HG03442 (cell line): ENCODE measurements around the gene RGMB.

Experiments used
- ATAC-seq: cut with Tn5 transposase; IDR thresholded peaks from one replicate; pipeline ENCODE4 v1.9.1; 2021; ENCODE audit warnings: mild to moderate bottlenecking, moderate library complexity; ENCODE audit not compliant: unreplicated experiment

The RGMB gene

DNA sequence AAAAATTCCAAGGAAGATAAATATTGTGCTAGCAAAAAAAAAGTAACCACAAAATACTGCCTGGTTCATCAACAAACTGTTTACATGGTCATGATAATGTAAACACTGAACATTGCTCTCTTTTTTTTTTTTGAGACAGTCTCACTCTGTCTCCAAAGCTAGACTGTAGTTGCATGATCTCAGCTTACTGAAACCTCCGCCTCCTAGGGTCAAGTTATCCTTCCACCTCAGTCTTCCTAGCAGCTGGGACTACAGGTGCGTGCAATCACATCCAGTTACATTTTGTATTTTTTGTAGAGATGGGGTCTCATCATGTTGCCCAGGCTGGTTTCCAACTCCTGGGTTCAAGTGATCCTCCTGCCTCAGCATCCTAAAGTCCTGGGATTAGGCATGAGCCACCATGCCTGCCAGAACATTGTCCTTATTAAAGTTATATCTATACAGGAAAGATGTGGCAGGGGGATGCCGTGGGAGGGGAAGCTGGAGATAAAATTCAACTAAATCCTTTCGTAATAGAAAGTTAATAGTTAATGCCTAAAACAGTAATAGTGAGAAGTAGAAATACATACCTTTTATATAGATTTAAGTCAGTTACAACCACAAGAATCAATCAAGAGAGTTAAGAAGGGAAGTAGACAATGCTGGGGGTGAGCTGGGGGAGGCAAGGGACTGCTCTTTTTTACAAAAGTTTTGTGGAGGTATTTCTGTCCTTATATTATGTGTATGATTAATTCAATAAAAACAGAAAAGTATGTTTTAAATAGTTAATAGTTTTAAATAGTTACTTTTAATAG is 52.3 kb downstream of the RGMB start:
- ATAC-seq, result no peak

DNA sequence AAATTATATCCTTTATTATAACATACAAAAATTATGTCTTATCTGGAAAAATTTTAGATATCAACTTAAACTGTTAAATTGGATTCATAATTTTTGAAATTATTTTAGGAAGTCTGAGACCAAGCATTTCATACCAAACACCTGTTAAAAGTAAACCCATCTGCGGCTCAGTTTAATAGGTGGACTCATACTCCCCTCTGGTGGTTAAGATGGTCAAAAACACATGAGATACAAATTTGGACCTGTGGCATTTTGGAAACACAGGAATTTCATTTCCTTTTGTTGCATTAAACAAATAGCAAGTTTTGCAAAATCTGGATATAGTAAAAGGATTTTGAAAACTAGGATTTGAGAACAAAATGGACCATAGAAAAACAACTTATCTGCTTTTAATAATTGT is 53.7 kb downstream of the RGMB start:
- ATAC-seq, result peak; percentile 60

DNA sequence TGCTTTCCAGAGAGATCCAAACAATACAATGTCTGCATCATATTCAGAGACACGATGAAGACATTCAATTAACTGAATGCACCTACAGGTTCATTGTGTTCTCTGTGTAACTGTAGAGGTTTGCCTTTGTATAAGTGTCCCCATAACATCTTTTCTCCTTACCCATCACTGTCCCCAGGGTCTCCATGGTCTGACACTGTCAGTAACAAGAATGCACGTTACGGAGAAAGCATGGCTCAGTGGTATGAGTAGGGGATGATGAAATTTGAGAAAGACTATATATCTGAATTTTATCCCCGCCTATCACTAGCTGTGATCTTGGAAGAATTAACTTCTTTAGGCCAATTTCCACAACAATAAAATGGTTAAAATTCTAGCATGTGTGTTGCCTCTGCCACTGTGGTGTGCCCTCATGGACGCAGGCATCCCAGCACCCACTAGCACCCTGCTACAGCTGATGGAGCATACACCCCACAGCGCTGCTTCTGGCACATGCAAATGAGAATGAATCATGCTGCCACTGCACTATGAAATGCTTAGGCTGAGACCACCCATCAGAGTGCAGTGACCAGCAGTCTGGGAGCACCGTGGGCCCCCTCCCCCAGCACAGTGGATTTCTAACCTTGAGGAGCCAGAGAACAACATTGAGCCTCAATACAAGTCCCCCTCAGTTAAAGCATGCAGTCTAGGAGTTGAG is 54.3 kb downstream of the RGMB start:
- no peak for ATAC-seq

DNA sequence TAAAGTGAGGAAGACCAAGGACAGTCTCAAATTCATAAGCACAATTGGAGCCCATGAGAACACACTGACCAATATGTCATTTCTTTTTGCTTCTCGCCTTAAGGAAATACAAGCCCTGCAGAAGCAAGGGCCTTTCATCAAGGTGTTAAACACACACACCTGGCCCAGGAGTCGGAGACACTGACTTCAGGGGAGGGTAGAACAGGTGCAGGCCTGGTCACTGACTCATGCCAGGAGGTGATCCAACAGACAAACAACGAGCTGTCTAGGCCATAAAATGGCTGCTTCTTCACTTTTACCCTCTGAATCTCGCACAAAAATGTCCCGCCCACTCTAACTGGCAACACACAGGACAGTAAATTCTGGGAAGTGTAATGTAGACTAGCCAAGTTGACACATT is 62.7 kb downstream of the RGMB start:
- ATAC-seq, result no peak

DNA sequence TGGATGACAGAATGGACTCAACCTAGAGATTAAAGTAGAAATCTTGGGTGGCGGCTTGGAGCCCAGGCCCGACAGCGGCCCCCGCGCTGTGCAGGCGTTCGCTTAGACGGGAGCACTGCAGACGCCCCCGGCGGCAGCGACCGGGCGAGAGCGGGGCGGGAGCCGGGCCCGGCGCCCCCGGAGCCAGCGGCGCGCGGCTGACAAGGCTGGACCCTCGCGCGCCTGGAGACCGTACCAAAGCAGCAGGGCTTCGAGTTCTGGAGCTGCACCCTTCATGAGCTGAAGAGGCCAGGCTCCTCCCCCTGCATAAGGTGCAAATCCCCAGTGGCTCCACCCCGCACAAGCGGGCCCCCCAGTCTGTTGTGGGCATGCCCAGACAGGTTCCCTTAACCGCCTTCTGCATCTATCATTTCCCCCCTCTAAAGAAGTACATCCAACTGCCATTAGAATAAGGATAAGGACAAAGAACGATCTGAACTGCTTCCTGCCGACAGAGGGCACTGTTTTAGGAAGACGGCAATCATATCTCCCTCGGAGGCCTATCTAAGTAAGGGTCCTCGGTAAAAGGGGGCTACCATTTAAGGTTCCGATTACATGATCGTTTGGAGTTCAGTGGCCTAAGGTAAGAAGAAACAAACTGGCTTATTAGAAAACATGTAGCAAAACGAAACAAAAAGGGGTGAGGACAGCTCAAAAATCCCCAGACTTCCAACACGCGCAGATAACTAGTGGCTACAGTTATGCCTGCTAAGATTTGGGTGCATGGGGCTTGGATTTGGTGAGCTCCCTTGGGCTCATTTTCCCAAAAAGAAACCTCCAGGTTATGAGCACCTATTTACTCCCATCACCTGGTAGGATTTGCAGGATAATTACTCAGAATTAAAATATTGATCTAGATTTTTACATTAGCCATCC is 66.3 kb downstream of the RGMB start:
- peak; percentile 63 for ATAC-seq

DNA sequence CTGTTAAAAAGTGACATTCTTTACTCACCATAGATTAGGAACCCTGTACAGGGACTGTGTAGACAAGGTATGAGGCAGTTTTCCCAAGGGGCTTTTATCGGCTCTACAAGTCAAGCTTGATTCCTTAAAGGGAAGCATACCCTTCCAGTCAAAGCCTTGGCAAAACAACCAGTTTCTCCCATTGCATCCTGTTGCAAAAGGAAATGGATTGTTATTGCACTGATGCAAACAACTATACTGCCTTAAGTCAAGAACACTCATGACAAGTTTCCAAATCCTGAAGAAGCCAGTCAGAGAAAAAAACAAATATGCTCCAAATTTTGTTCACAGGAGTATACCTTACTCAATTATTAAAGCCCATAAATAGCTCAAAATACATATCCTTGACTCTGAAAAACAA is 67.5 kb downstream of the RGMB start:
- ATAC-seq, result no peak

DNA sequence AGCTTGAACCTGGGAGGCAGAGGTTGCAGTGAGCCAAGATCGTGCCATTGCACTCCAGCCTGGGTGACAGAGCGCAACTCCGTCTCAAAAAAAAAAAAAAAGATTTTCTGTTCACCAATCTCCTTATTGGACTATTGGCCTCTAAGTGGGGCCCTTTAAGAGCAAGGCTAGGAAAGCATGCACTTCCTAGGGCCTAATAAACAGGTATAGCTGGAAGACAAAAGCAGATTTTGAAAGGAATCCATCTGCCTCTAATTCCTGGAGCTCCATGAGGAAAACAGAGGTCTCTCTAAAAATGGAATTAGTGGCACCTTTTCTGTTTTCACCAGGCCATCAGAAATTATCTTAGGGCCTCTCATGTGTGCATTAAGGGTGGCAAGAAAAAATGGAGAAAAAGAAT is 70.0 kb downstream of the RGMB start:
- no peak for ATAC-seq

DNA sequence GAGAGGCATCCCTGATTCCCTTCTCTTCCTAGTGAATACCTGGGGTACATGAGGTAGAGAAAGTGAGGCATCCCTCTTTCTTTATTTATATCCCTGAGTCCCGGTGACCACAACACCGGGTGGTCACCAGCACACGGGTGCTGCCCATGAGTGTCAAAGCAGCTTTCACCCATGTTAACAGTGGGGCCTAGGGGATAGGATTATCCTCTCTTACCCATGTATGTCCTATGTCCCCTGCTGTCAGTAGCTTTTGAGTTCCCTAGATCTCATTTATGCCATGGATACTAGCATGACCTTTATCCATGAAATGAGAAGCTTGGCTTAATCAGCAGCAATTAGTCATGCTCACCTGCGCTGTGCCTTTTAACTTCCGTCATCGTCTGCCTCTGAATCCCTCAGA is 71.4 kb downstream of the RGMB start:
- no peak for ATAC-seq

DNA sequence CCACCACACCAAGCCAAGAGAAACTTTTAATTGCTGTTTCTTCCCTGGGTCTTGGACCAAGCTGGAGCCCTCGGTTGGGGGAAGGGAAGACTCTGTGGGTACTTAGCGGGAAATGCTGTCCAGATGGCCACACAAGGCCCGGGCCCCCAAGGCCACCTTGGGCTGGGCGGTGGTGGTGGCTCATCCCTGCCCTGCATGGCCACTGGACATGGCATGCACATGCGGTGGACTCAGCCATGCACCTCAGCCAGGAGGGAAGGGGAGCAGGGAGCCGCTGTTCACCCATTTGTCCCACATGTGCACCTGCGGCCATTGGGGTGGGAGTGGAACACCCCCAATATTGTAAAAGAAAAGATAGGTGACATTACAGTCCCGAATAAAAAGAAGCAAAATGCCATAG is 72.4 kb downstream of the RGMB start:
- no peak for ATAC-seq
